Nephron progenitor cell (in vitro differentiated cells): ENCODE results near the gene ZNF518A.

ENCODE experiments used
- DNase-seq: peaks from one replicate; pipeline ENCODE4 v3.0.0; 2021
- H3K27ac Mint-ChIP-seq: 2 replicates; pipeline ENCODE4 v1.8.0; 2021; ENCODE audit warnings: mild to moderate bottlenecking, moderate library complexity, mixed read lengths
- H3K27me3 Mint-ChIP-seq: 2 replicates; pipeline ENCODE4 v1.8.0; 2021; ENCODE audit warnings: mild to moderate bottlenecking, low read depth, mixed read lengths; ENCODE audit not compliant: poor library complexity
- H3K36me3 Mint-ChIP-seq: 2 replicates; pipeline ENCODE4 v1.8.0; 2021; ENCODE audit warnings: low read depth, mixed read lengths
- H3K4me1 Mint-ChIP-seq: 2 replicates; pipeline ENCODE4 v1.8.0; 2021; ENCODE audit warnings: mixed read lengths
- H3K4me3 Mint-ChIP-seq: 2 replicates; pipeline ENCODE4 v1.8.0; 2021; ENCODE audit warnings: mild to moderate bottlenecking, moderate library complexity, mixed read lengths
- H3K9me3 Mint-ChIP-seq: 2 replicates; pipeline ENCODE4 v1.8.0; 2021; ENCODE audit warnings: mild to moderate bottlenecking, moderate library complexity, mixed read lengths
- TF ChIP-seq, protein P1 (sequence below): fragments of 200-600 bp; sonication (generic); IDR thresholded peaks from 2 replicates; pipeline ENCODE4 v1.5.0; 2021; ENCODE audit warnings: antibody characterized with exemption

The ZNF518A gene

DNA sequence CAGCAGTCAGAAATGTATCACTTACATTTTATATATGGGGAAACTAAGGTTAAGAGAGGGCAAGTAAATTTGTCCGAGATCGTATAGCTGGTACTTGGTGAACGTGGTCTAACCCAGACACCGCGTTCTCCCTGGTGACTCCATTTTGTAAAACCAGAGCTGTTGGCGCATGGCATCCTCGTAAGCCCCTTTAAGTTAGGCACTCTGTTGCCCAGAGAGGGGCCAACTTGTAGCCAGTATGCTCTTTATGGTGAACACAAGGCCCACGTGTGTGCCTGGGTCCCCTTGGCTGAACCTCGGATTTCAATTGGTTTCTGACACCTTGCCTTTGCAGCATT, 39.7 kb upstream of the ZNF518A start:
- Mint-ChIP-seq H3K4me1 (no peaks in the 10 kb centered on the region), H3K36me3 (no peaks in the 10 kb centered on the region), H3K27ac (no peak overlapping the region), H3K27me3 (peaks cover 9% of the 10 kb centered on the region), H3K4me3 (no peak overlapping the region), H3K9me3 (no peaks in the 10 kb centered on the region)
- TF ChIP-seq, protein P1, sequence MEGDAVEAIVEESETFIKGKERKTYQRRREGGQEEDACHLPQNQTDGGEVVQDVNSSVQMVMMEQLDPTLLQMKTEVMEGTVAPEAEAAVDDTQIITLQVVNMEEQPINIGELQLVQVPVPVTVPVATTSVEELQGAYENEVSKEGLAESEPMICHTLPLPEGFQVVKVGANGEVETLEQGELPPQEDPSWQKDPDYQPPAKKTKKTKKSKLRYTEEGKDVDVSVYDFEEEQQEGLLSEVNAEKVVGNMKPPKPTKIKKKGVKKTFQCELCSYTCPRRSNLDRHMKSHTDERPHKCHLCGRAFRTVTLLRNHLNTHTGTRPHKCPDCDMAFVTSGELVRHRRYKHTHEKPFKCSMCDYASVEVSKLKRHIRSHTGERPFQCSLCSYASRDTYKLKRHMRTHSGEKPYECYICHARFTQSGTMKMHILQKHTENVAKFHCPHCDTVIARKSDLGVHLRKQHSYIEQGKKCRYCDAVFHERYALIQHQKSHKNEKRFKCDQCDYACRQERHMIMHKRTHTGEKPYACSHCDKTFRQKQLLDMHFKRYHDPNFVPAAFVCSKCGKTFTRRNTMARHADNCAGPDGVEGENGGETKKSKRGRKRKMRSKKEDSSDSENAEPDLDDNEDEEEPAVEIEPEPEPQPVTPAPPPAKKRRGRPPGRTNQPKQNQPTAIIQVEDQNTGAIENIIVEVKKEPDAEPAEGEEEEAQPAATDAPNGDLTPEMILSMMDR = no peak
- DNase-seq = no peak

DNA sequence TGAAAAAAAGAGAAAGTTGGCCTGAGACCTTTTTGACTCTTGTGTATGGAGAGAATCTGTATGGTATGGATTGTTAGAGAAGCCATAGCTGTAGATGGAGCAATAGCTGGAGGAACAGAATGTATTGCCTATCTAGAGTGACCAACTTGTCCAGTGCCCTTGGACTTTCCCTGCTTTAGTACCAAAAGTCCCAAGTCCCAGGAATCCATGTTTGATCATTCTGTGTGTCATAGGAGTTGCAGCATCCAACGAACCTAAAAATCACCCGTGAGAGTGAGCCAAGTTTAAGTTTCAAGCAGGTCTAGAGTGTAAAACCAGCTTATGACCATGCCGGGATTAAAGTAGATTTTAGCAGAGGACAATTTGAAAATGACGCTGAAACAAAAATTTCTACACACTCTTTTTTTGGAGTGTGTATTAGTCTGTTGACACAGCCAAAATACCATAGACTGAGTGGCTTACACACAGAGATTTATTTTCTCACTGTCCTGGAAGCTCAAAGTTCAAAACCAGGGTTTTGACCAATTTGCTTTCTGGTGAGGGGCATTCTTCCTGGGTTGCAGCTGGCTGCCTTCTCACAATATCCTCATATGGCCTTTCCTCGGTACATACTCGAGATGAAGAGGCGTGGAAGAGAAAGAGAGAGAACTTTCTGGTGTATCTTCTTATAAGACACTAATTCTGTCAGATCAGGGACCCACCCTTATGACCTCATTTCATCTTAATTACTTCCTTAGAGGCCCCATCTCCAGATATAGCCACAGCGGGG, 36.9 kb upstream of the ZNF518A start:
- no peak for DNase-seq
- Mint-ChIP-seq H3K36me3 (no peaks in the 10 kb centered on the region), H3K4me1 (no peaks in the 10 kb centered on the region), H3K27ac (no peak overlapping the region), H3K27me3 (peaks cover 11% of the 10 kb centered on the region), H3K9me3 (no peaks in the 10 kb centered on the region), H3K4me3 (no peak overlapping the region)
- TF ChIP-seq, protein P1 = no peak

DNA sequence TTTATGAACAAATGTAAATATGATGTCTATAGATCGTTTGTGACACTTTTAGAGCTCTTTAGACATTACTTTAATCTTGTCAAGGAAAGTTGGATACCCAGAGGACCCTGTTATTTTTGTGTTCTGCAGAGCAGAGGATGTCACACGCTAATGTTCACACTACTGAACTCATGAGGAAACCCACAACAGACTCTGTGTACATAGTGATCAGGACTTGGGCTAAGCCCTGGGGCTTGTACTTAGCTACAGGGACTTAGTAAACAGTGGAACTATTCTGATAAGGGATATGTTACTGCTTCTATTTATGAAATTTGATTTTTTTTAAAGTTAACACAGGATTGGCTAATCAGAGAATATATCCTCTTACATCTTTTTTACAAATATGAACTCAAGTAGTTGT, 36.1 kb upstream of the ZNF518A start:
- TF ChIP-seq, protein P1 = no peak
- Mint-ChIP-seq H3K27me3 (peaks cover 12% of the 10 kb centered on the region), H3K36me3 (no peaks in the 10 kb centered on the region), H3K27ac (no peak overlapping the region), H3K4me3 (no peak overlapping the region), H3K4me1 (no peaks in the 10 kb centered on the region), H3K9me3 (no peaks in the 10 kb centered on the region)
- DNase-seq = no peak

DNA sequence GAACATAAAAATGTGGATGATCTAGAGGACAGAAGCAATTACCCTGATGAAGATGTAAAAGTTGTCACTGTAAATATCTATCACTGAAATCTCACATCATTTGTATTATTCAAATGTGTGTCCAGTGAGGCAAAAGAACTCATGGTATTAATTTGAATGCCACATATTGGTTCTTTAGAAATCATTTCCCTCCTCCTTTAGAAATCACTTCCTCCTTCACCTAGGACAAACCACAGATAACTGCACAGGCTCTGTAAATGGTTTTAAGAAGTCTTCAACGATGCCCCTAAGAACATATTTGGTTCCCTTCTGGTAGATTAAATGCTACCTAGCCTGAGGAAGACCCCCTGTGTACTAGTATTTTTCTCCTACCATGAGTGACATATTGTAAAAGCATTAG, 33.1 kb upstream of the ZNF518A start:
- TF ChIP-seq, protein P1 = no peak
- no peak for DNase-seq
- no peak overlapping the region for H3K4me3 Mint-ChIP-seq
- H3K4me1 Mint-ChIP-seq = no peaks in the 10 kb centered on the region
- H3K27me3 Mint-ChIP-seq = peaks cover 16% of the 10 kb centered on the region
- no peaks in the 10 kb centered on the region for H3K36me3 Mint-ChIP-seq
- no peak overlapping the region for H3K27ac Mint-ChIP-seq
- no peaks in the 10 kb centered on the region for H3K9me3 Mint-ChIP-seq

DNA sequence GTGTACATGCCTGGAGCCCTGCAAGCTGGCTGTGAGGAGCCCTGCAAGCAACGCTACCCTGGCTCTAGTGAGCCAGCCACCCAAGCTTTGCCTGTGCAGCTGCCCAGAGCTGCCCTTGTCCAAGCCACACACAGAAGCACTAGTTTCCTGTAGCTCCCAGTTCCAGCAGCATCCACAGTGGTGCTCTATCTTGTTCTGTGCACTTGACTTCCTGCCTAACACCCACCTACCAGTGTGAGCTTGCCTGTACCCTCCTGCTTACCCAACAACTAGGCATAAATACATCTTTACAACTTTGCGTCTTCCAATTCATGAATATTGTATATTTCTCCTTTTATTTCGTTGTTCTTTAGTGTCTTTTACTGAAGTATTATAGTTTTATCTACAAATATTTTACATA, 32.2 kb upstream of the ZNF518A start:
- DNase-seq = no peak
- H3K36me3 Mint-ChIP-seq = no peaks in the 10 kb centered on the region
- H3K27me3 Mint-ChIP-seq = peaks cover 14% of the 10 kb centered on the region
- no peak overlapping the region for H3K27ac Mint-ChIP-seq
- H3K9me3 Mint-ChIP-seq = no peaks in the 10 kb centered on the region
- no peak overlapping the region for H3K4me3 Mint-ChIP-seq
- TF ChIP-seq, protein P1 = no peak
- no peaks in the 10 kb centered on the region for H3K4me1 Mint-ChIP-seq

DNA sequence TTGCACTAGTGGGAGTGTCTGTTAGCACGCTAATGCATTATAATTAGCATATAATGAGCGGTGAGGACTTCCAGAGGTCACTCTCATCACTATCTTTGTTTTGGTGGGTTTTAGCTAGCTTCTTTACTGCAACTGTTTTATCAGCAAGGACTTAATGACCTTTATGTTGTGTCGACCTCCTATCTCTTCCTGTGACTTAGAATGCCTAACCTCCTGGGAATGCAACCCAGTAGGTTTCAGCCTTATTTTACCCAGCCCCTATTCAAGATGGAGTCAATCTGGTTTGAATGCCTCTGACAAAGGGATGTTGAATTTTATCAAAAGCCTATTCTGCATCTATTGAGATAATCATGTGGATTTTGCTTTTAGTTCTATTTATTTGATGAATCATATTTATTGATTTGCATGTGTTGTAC, 22.5 kb upstream of the ZNF518A start:
- Mint-ChIP-seq H3K4me1 (no peaks in the 10 kb centered on the region), H3K36me3 (no peaks in the 10 kb centered on the region), H3K27me3 (peaks cover 11% of the 10 kb centered on the region), H3K9me3 (peaks cover 23% of the 10 kb centered on the region), H3K27ac (no peak overlapping the region), H3K4me3 (no peak overlapping the region)
- no peak for DNase-seq
- TF ChIP-seq, protein P1 = no peak
